ENCODE results near the gene OR4N5. TPM values are rescaled to one million over a fixed set of nuclear protein-coding genes. Genes with fewer than 3 reads are reported as not detected.

Gene OR4N5
- total and polyA plus RNA-seq, 2 experiments from 2014 or later = not detected

GRCh38 chr14:20110438-20110837 lies 28.2 kb upstream of the OR4N5 start, which contains the start of gene OR4K17:
Gene OR4K17 (plus strand): TSS chr14:20110739. CDS start chr14:20117500, 6,761 bp downstream.
- in situ Hi-C loops (cut with MboI) = no loop called here
- WGBS, 2 experiments (ENCODE audit: low coverage in 1 of 2, low lambda C conversion rate in 2 of 2, missing lambda C conversion rate in 2 of 2) = 4 to 10% methylated on average over 3 of the region's 3 CpGs
- no peak for TF ChIP-seq EZH2 (IDR thresholded peaks at IDR 0.05; ENCODE audit: insufficient read depth, poor library complexity, severe bottlenecking)
- no peak for TF ChIP-seq EZH2phosphoT487 (IDR thresholded peaks at IDR 0.05; ENCODE audit: insufficient read depth, low read depth)

GRCh38 chr14:20112321-20112720 lies 26.3 kb upstream of the OR4N5 start:
- H3K4me1 ChIP-seq (ENCODE audit: insufficient read depth) = no peaks in the 10 kb centered on the region
- H3K4me3 ChIP-seq = no peak overlapping the region
- no peak for DNase-seq
- H3K27me3 ChIP-seq (replicated peaks; ENCODE audit: insufficient read depth) = no peaks in the 10 kb centered on the region
- no peaks in the 10 kb centered on the region for H4K20me1 ChIP-seq (ENCODE audit: insufficient read depth)
- H3K4me2 ChIP-seq (ENCODE audit: unreplicated experiment) = no peak overlapping the region
- no peaks in the 10 kb centered on the region for H3F3A ChIP-seq (ENCODE audit: insufficient read depth)
- WGBS, 2 experiments (ENCODE audit: low coverage in 1 of 2, low lambda C conversion rate in 2 of 2, missing lambda C conversion rate in 2 of 2) = 27 to 29% methylated on average over 3 of the region's 3 CpGs
- H3K9me2 ChIP-seq (ENCODE audit: insufficient read depth) = no peaks in the 10 kb centered on the region
- H3K36me3 ChIP-seq (ENCODE audit: low read depth) = no peaks in the 10 kb centered on the region
- H3K9me3 ChIP-seq (ENCODE audit: low read depth) = peaks cover 4% of the 10 kb centered on the region
- no peaks in the 10 kb centered on the region for H3K79me2 ChIP-seq (ENCODE audit: insufficient read depth)
- H3K9ac ChIP-seq = no peak overlapping the region
- no peak overlapping the region for H3K27ac ChIP-seq
- no peak overlapping the region for H2AFZ ChIP-seq
- no peak for TF ChIP-seq EZH2phosphoT487 (IDR thresholded peaks at IDR 0.05; ENCODE audit: insufficient read depth, low read depth)
- TF ChIP-seq EZH2 (IDR thresholded peaks at IDR 0.05; ENCODE audit: insufficient read depth, poor library complexity, severe bottlenecking) = no peak
- in situ Hi-C loops (cut with MboI) = no loop called here

More at GRCh38 chr14:20110438-20110837, 28.2 kb upstream of the OR4N5 start, which contains the start of gene OR4K17:
- Histone ChIP-seq H2AFZ (no peak within 1 kb of the TSS), H3K4me1 (ENCODE audit: insufficient read depth) (no peaks in the 10 kb centered on the region), H3K9me2 (ENCODE audit: insufficient read depth) (no peaks in the 10 kb centered on the region), H3K27ac (no peak within 1 kb of the TSS), H3K4me3 (no peak within 1 kb of the TSS), H3K4me2 (ENCODE audit: unreplicated experiment) (no peak within 1 kb of the TSS), H3K9ac (no peak within 1 kb of the TSS), H4K20me1 (ENCODE audit: insufficient read depth) (no peaks in the 10 kb centered on the region), H3F3A (ENCODE audit: insufficient read depth) (no peaks in the 10 kb centered on the region), H3K36me3 (ENCODE audit: low read depth) (no peaks in the 10 kb centered on the region), H3K79me2 (ENCODE audit: insufficient read depth) (no peaks in the 10 kb centered on the region), H3K9me3 (ENCODE audit: low read depth) (no peaks in the 10 kb centered on the region), H3K27me3 (replicated peaks; ENCODE audit: insufficient read depth) (no peaks in the 10 kb centered on the region)
- no peak for DNase-seq

GRCh38 chr14:20116748-20117147 lies 21.9 kb upstream of the OR4N5 start:
- no peaks in the 10 kb centered on the region for H3K36me3 ChIP-seq (ENCODE audit: low read depth)
- no peak overlapping the region for H3K4me3 ChIP-seq
- in situ Hi-C loops (cut with MboI) = no loop called here
- no peak for TF ChIP-seq EZH2phosphoT487 (IDR thresholded peaks at IDR 0.05; ENCODE audit: insufficient read depth, low read depth)
- TF ChIP-seq EZH2 (IDR thresholded peaks at IDR 0.05; ENCODE audit: insufficient read depth, poor library complexity, severe bottlenecking) = no peak
- no peak overlapping the region for H2AFZ ChIP-seq
- H3K27ac ChIP-seq = no peak overlapping the region
- H4K20me1 ChIP-seq (ENCODE audit: insufficient read depth) = no peaks in the 10 kb centered on the region
- H3K79me2 ChIP-seq (ENCODE audit: insufficient read depth) = no peaks in the 10 kb centered on the region
- H3K4me2 ChIP-seq (ENCODE audit: unreplicated experiment) = no peak overlapping the region
- DNase-seq = no peak
- H3K4me1 ChIP-seq (ENCODE audit: insufficient read depth) = no peaks in the 10 kb centered on the region
- no peaks in the 10 kb centered on the region for H3K9me2 ChIP-seq (ENCODE audit: insufficient read depth)
- no peaks in the 10 kb centered on the region for H3K27me3 ChIP-seq (replicated peaks; ENCODE audit: insufficient read depth)
- peaks cover 4% of the 10 kb centered on the region for H3K9me3 ChIP-seq (ENCODE audit: low read depth)
- H3F3A ChIP-seq (ENCODE audit: insufficient read depth) = no peaks in the 10 kb centered on the region
- WGBS, 2 experiments (ENCODE audit: low coverage in 1 of 2, low lambda C conversion rate in 2 of 2, missing lambda C conversion rate in 2 of 2) = 0% methylated on average over 1 of the region's 1 CpG
- no peak overlapping the region for H3K9ac ChIP-seq

GRCh38 chr14:20118795-20119194 lies 19.8 kb upstream of the OR4N5 start:
- no peak for DNase-seq
- H3K79me2 ChIP-seq (ENCODE audit: insufficient read depth) = no peaks in the 10 kb centered on the region
- no peak overlapping the region for H2AFZ ChIP-seq
- no peaks in the 10 kb centered on the region for H3K27me3 ChIP-seq (replicated peaks; ENCODE audit: insufficient read depth)
- in situ Hi-C loops (cut with MboI) = no loop called here
- no peak overlapping the region for H3K4me3 ChIP-seq
- H3K9me3 ChIP-seq (ENCODE audit: low read depth) = peaks cover 6% of the 10 kb centered on the region
- no peaks in the 10 kb centered on the region for H3F3A ChIP-seq (ENCODE audit: insufficient read depth)
- H3K27ac ChIP-seq = no peak overlapping the region
- no peaks in the 10 kb centered on the region for H3K4me1 ChIP-seq (ENCODE audit: insufficient read depth)
- H3K9ac ChIP-seq = no peak overlapping the region
- H3K36me3 ChIP-seq (ENCODE audit: low read depth) = no peaks in the 10 kb centered on the region
- no peaks in the 10 kb centered on the region for H4K20me1 ChIP-seq (ENCODE audit: insufficient read depth)
- no peak for TF ChIP-seq EZH2phosphoT487 (IDR thresholded peaks at IDR 0.05; ENCODE audit: insufficient read depth, low read depth)
- TF ChIP-seq EZH2 (IDR thresholded peaks at IDR 0.05; ENCODE audit: insufficient read depth, poor library complexity, severe bottlenecking) = no peak
- 32 to 46% methylated on average over 5 of the region's 5 CpGs for WGBS, 2 experiments (ENCODE audit: low coverage in 1 of 2, low lambda C conversion rate in 2 of 2, missing lambda C conversion rate in 2 of 2)
- H3K9me2 ChIP-seq (ENCODE audit: insufficient read depth) = no peaks in the 10 kb centered on the region
- no peak overlapping the region for H3K4me2 ChIP-seq (ENCODE audit: unreplicated experiment)

GRCh38 chr14:20143911-20144310 lies 5.3 kb downstream of the OR4N5 start:
- 7 to 12% methylated on average over 7 of the region's 7 CpGs for WGBS, 2 experiments (ENCODE audit: low coverage in 1 of 2, low lambda C conversion rate in 2 of 2, missing lambda C conversion rate in 2 of 2)
- TF ChIP-seq EZH2 (IDR thresholded peaks at IDR 0.05; ENCODE audit: insufficient read depth, poor library complexity, severe bottlenecking) (no peak), EZH2phosphoT487 (IDR thresholded peaks at IDR 0.05; ENCODE audit: insufficient read depth, low read depth) (no peak)

More at GRCh38 chr14:20143911-20144310, 5.3 kb downstream of the OR4N5 start:
- H2AFZ ChIP-seq = no peak overlapping the region
- H3K4me1 ChIP-seq (ENCODE audit: insufficient read depth) = no peaks in the 10 kb centered on the region
- in situ Hi-C loops (cut with MboI) = no loop called here
- no peaks in the 10 kb centered on the region for H4K20me1 ChIP-seq (ENCODE audit: insufficient read depth)
- no peak overlapping the region for H3K9ac ChIP-seq
- no peak overlapping the region for H3K4me2 ChIP-seq (ENCODE audit: unreplicated experiment)
- H3K4me3 ChIP-seq = no peak overlapping the region
- no peak overlapping the region for H3K27ac ChIP-seq
- no peak for DNase-seq
- H3F3A ChIP-seq (ENCODE audit: insufficient read depth) = no peaks in the 10 kb centered on the region
- no peaks in the 10 kb centered on the region for H3K9me3 ChIP-seq (ENCODE audit: low read depth)
- H3K9me2 ChIP-seq (ENCODE audit: insufficient read depth) = no peaks in the 10 kb centered on the region
- no peaks in the 10 kb centered on the region for H3K36me3 ChIP-seq (ENCODE audit: low read depth)
- no peaks in the 10 kb centered on the region for H3K27me3 ChIP-seq (replicated peaks; ENCODE audit: insufficient read depth)
- no peaks in the 10 kb centered on the region for H3K79me2 ChIP-seq (ENCODE audit: insufficient read depth)

Data from GM23248 (cell line).